ENCODE data around the gene SLC22A4. TPM values are rescaled to one million over a fixed set of nuclear protein-coding genes. Genes with fewer than 3 reads are reported as not detected.

The SLC22A4 gene
- total and polyA plus RNA-seq, 2 experiments from 2014 or later: 0.27 to 0.32 TPM

- Histone ChIP-seq H3K4me1 (ENCODE audit: low read depth) (peaks cover 3% of the 10 kb centered on the region), H3K4me3 (no peak overlapping the region), H3K36me3 (no peaks in the 10 kb centered on the region), H3K27me3 (no peaks in the 10 kb centered on the region), H3K9me3 (ENCODE audit: low read depth) (no peaks in the 10 kb centered on the region), H3K27ac (no peak overlapping the region)
- no peak for DNase-seq (ENCODE audit: low read depth in 1 of 2, low spot score in 1 of 2)
- no peak for TF ChIP-seq CTCF (IDR thresholded peaks at IDR 0.05; ENCODE audit: low read depth, low read length)
Measured at GRCh38 chr5:132253008-132253441, 41.2 kb upstream of the SLC22A4 start.

GRCh38 chr5:132253452-132254320, 40.5 kb upstream of the SLC22A4 start:
- Histone ChIP-seq H3K4me3 (no peak overlapping the region), H3K36me3 (no peaks in the 10 kb centered on the region), H3K27me3 (no peaks in the 10 kb centered on the region), H3K9me3 (ENCODE audit: low read depth) (no peaks in the 10 kb centered on the region), H3K27ac (no peak overlapping the region), H3K4me1 (ENCODE audit: low read depth) (peaks cover 10% of the 10 kb centered on the region)
- DNase-seq (ENCODE audit: low read depth in 1 of 2, low spot score in 1 of 2): no peak
- no peak for TF ChIP-seq CTCF (IDR thresholded peaks at IDR 0.05; ENCODE audit: low read depth, low read length)

GRCh38 chr5:132254321-132254977, 39.7 kb upstream of the SLC22A4 start:
- Histone ChIP-seq H3K27ac (no peak overlapping the region), H3K4me3 (no peak overlapping the region), H3K27me3 (no peaks in the 10 kb centered on the region), H3K36me3 (no peaks in the 10 kb centered on the region), H3K4me1 (ENCODE audit: low read depth) (peaks cover 12% of the 10 kb centered on the region), H3K9me3 (ENCODE audit: low read depth) (no peaks in the 10 kb centered on the region)
- no peak for TF ChIP-seq CTCF (IDR thresholded peaks at IDR 0.05; ENCODE audit: low read depth, low read length)
- peak in 1 of 2 donors; percentile 30 for DNase-seq (ENCODE audit: low read depth in 1 of 2, low spot score in 1 of 2)

- Histone ChIP-seq H3K4me1 (ENCODE audit: low read depth) (peaks cover 12% of the 10 kb centered on the region), H3K36me3 (no peaks in the 10 kb centered on the region), H3K4me3 (no peak overlapping the region), H3K27ac (no peak overlapping the region), H3K9me3 (ENCODE audit: low read depth) (no peaks in the 10 kb centered on the region), H3K27me3 (no peaks in the 10 kb centered on the region)
- DNase-seq (ENCODE audit: low read depth in 1 of 2, low spot score in 1 of 2): no peak
- no peak for TF ChIP-seq CTCF (IDR thresholded peaks at IDR 0.05; ENCODE audit: low read depth, low read length)
Measured at GRCh38 chr5:132256086-132256782, 38.0 kb upstream of the SLC22A4 start.

GRCh38 chr5:132256783-132257130, 37.4 kb upstream of the SLC22A4 start:
- no peak for DNase-seq (ENCODE audit: low read depth in 1 of 2, low spot score in 1 of 2)
- TF ChIP-seq CTCF (IDR thresholded peaks at IDR 0.05; ENCODE audit: low read depth, low read length): no peak
- H3K4me1 ChIP-seq (ENCODE audit: low read depth): peaks cover 12% of the 10 kb centered on the region

More at GRCh38 chr5:132256783-132257130, 37.4 kb upstream of the SLC22A4 start:
- no peaks in the 10 kb centered on the region for H3K36me3 ChIP-seq
- H3K27ac ChIP-seq: no peak overlapping the region
- H3K4me3 ChIP-seq: no peak overlapping the region
- no peaks in the 10 kb centered on the region for H3K9me3 ChIP-seq (ENCODE audit: low read depth)
- no peaks in the 10 kb centered on the region for H3K27me3 ChIP-seq
